HT-29 (cell line): ENCODE data around the gene BTN1A1. TPM values are rescaled to one million over a fixed set of nuclear protein-coding genes. Genes with fewer than 3 reads are reported as not detected.
"Not testable (repeated sequence)": the region's sequence is repeated elsewhere in the genome, so short reads cannot be mapped to it uniquely, and the experiment has no call there.

Experiments
- DNase-seq: peaks from one replicate; pipeline ENCODE4 v3.0.0-alpha.2; 2015; ENCODE audit warnings: low spot score
- total RNA-seq: library from RNA; depleted of rRNA; stranded (reverse); fragments of >200 nt; shearing (Covaris generic); gene quantifications from 2 replicates; pipeline ENCODE4 v1.2.3, GENCODE V29; 2014

BTN1A1 gene
- total RNA-seq, 1 experiment from 2014 or later: not detected

- DNase-seq: peak; percentile 96
Observed at GRCh38 chr6:26537160-26537845, 37.2 kb downstream of the BTN1A1 start.

GRCh38 chr6:26537846-26538571 is 37.9 kb downstream of the BTN1A1 start, which contains the start of gene HMGN4:
TSS of gene HMGN4 (plus strand) at chr6:26538366. CDS start at chr6:26545207, 6,841 bp downstream.
- DNase-seq: peak; percentile 95

GRCh38 chr6:26538572-26538902 is 38.4 kb downstream of the BTN1A1 start:
- DNase-seq: no peak

GRCh38 chr6:26539071-26539615 is 39.0 kb downstream of the BTN1A1 start:
- no peak for DNase-seq

GRCh38 chr6:26541579-26541978 is 41.5 kb downstream of the BTN1A1 start:
- DNase-seq: no peak

- peak; percentile 34 for DNase-seq
Observed at GRCh38 chr6:26543953-26544352, 43.9 kb downstream of the BTN1A1 start.

- no peak for DNase-seq
Observed at GRCh38 chr6:26544473-26544872, 44.4 kb downstream of the BTN1A1 start.

GRCh38 chr6:26545627-26546026 is 45.5 kb downstream of the BTN1A1 start:
- DNase-seq: no peak

GRCh38 chr6:26547363-26547762 is 47.3 kb downstream of the BTN1A1 start:
- DNase-seq: not testable (repeated sequence)

GRCh38 chr6:26550250-26550993 is 50.3 kb downstream of the BTN1A1 start:
- DNase-seq: peak; percentile 60

- DNase-seq: no peak
Observed at GRCh38 chr6:26552205-26552604, 52.1 kb downstream of the BTN1A1 start.

GRCh38 chr6:26552640-26553188 is 52.6 kb downstream of the BTN1A1 start:
- DNase-seq: no peak

GRCh38 chr6:26553264-26553634 is 53.1 kb downstream of the BTN1A1 start:
- peak; percentile 88 for DNase-seq

GRCh38 chr6:26553635-26554446 is 53.7 kb downstream of the BTN1A1 start:
- peak; percentile 93 for DNase-seq

- DNase-seq: no peak
Observed at GRCh38 chr6:26554447-26554696, 54.3 kb downstream of the BTN1A1 start.

- peak; percentile 79 for DNase-seq
Observed at GRCh38 chr6:26554697-26555504, 54.8 kb downstream of the BTN1A1 start.

GRCh38 chr6:26555505-26556262 is 55.6 kb downstream of the BTN1A1 start:
- DNase-seq: peak; percentile 28

- DNase-seq: peak; percentile 85
Observed at GRCh38 chr6:26556263-26557070, 56.4 kb downstream of the BTN1A1 start.
